ENCODE measurements around the gene SMIM12. TPM values are rescaled to one million over a fixed set of nuclear protein-coding genes. Genes with fewer than 3 reads are reported as not detected.

The SMIM12 gene
- total RNA-seq, 1 donor = 25.3 TPM

- Histone ChIP-seq H2AFZ (ENCODE audit: low read length) (no peak overlapping the region), H3K4me2 (ENCODE audit: insufficient read depth, low read length) (no peak overlapping the region), H3K4me1 (ENCODE audit: insufficient read depth, low read length) (no peaks in the 10 kb centered on the region), H3K9me3 (ENCODE audit: low read depth, low read length) (no peaks in the 10 kb centered on the region), H3K27me3 (ENCODE audit: insufficient read depth, low read length) (no peaks in the 10 kb centered on the region), H3K4me3 (ENCODE audit: insufficient read depth, low read length) (no peak overlapping the region), H3K27ac (ENCODE audit: low read depth, low read length) (no peak overlapping the region), H4K20me1 (ENCODE audit: insufficient read depth, low read length) (no peaks in the 10 kb centered on the region), H3K79me2 (ENCODE audit: insufficient read depth, low read length) (no peaks in the 10 kb centered on the region), H3K36me3 (ENCODE audit: insufficient read depth, low read length) (no peaks in the 10 kb centered on the region)
- no peak for DNase-seq (ENCODE audit: insufficient read length, low spot score, missing footprints)
- TF ChIP-seq CTCF (IDR thresholded peaks at IDR 0.05; ENCODE audit: extremely low read depth, low read depth, low read length) = no peak
Measured at GRCh38 chr1:34906222-34906621, 46.7 kb upstream of the SMIM12 start.

- no peak for TF ChIP-seq CTCF (IDR thresholded peaks at IDR 0.05; ENCODE audit: extremely low read depth, low read depth, low read length)
- H3K4me3 ChIP-seq (ENCODE audit: insufficient read depth, low read length) = no peak overlapping the region
- no peak overlapping the region for H3K27ac ChIP-seq (ENCODE audit: low read depth, low read length)
- no peak overlapping the region for H2AFZ ChIP-seq (ENCODE audit: low read length)
- no peaks in the 10 kb centered on the region for H3K36me3 ChIP-seq (ENCODE audit: insufficient read depth, low read length)
- H3K27me3 ChIP-seq (ENCODE audit: insufficient read depth, low read length) = no peaks in the 10 kb centered on the region
- no peaks in the 10 kb centered on the region for H3K4me1 ChIP-seq (ENCODE audit: insufficient read depth, low read length)
- H3K4me2 ChIP-seq (ENCODE audit: insufficient read depth, low read length) = no peak overlapping the region
- H3K79me2 ChIP-seq (ENCODE audit: insufficient read depth, low read length) = no peaks in the 10 kb centered on the region
- H4K20me1 ChIP-seq (ENCODE audit: insufficient read depth, low read length) = no peaks in the 10 kb centered on the region
- peak; percentile 49 for DNase-seq (ENCODE audit: insufficient read length, low spot score, missing footprints)
- no peaks in the 10 kb centered on the region for H3K9me3 ChIP-seq (ENCODE audit: low read depth, low read length)
Measured at GRCh38 chr1:34905098-34905459, 45.5 kb upstream of the SMIM12 start.

GRCh38 chr1:34904236-34905097, 44.9 kb upstream of the SMIM12 start:
- TF ChIP-seq CTCF (IDR thresholded peaks at IDR 0.05; ENCODE audit: extremely low read depth, low read depth, low read length) = no peak
- Histone ChIP-seq H4K20me1 (ENCODE audit: insufficient read depth, low read length) (no peaks in the 10 kb centered on the region), H3K27ac (ENCODE audit: low read depth, low read length) (no peak overlapping the region), H3K79me2 (ENCODE audit: insufficient read depth, low read length) (no peaks in the 10 kb centered on the region), H3K9me3 (ENCODE audit: low read depth, low read length) (no peaks in the 10 kb centered on the region), H3K4me3 (ENCODE audit: insufficient read depth, low read length) (no peak overlapping the region), H3K36me3 (ENCODE audit: insufficient read depth, low read length) (no peaks in the 10 kb centered on the region), H3K4me1 (ENCODE audit: insufficient read depth, low read length) (no peaks in the 10 kb centered on the region), H3K27me3 (ENCODE audit: insufficient read depth, low read length) (no peaks in the 10 kb centered on the region), H2AFZ (ENCODE audit: low read length) (no peak overlapping the region), H3K4me2 (ENCODE audit: insufficient read depth, low read length) (no peak overlapping the region)
- peak; percentile 68 for DNase-seq (ENCODE audit: insufficient read length, low spot score, missing footprints)

- H3K4me3 ChIP-seq (ENCODE audit: insufficient read depth, low read length) = no peak overlapping the region
- H3K27me3 ChIP-seq (ENCODE audit: insufficient read depth, low read length) = no peaks in the 10 kb centered on the region
- no peaks in the 10 kb centered on the region for H4K20me1 ChIP-seq (ENCODE audit: insufficient read depth, low read length)
- no peak overlapping the region for H3K27ac ChIP-seq (ENCODE audit: low read depth, low read length)
- no peak for DNase-seq (ENCODE audit: insufficient read length, low spot score, missing footprints)
- no peak for TF ChIP-seq CTCF (IDR thresholded peaks at IDR 0.05; ENCODE audit: extremely low read depth, low read depth, low read length)
- H3K36me3 ChIP-seq (ENCODE audit: insufficient read depth, low read length) = no peaks in the 10 kb centered on the region
- H3K9me3 ChIP-seq (ENCODE audit: low read depth, low read length) = no peaks in the 10 kb centered on the region
- H3K4me2 ChIP-seq (ENCODE audit: insufficient read depth, low read length) = no peak overlapping the region
- H3K79me2 ChIP-seq (ENCODE audit: insufficient read depth, low read length) = no peaks in the 10 kb centered on the region
- no peaks in the 10 kb centered on the region for H3K4me1 ChIP-seq (ENCODE audit: insufficient read depth, low read length)
- no peak overlapping the region for H2AFZ ChIP-seq (ENCODE audit: low read length)
Measured at GRCh38 chr1:34901919-34902318, 42.4 kb upstream of the SMIM12 start.
